HCT116 (cell line): Measurements from ENCODE around the gene IL18RAP. TPM values are rescaled to one million over a fixed set of nuclear protein-coding genes. Genes with fewer than 3 reads are reported as not detected.

Experiments used
- ATAC-seq: fragments of 200-7000 bp; cut with Tn5 transposase; 2 replicates; pipeline ENCODE4 v1.9.1; 2020; ENCODE audit warnings: mild to moderate bottlenecking, moderate library complexity
- BruUV-seq: library from RNA; stranded (reverse); fragments of 400-500 nt; replicated peaks from 2 replicates; lab custom pipeline; 2021; lab: Mats Ljungman, UMichigan
- CTCF ChIA-PET: fragments of 300-600 bp; sonication (Branson Sonifier 250); formaldehyde crosslinking; loops from one replicate; lab custom pipeline; 2021; ENCODE audit warnings: antibody characterized with exemption; lab: Charles Lee
- POLR2A ChIA-PET: fragments of 300-600, 350-600 bp; sonication (Branson Sonifier 250); formaldehyde crosslinking; loops from one replicate; lab custom pipeline; 2021; ENCODE audit warnings: antibody characterized with exemption; lab: Charles Lee
- RAD21 ChIA-PET, 2 experiments: fragments of 300-600 bp; sonication (Branson Sonifier 250); formaldehyde crosslinking; loops; one replicate each; lab custom pipeline; 2023; ENCODE audit warnings: low total read pairs in 2 of 2; ENCODE audit not compliant: uncharacterized antibody in 2 of 2, unreplicated experiment in 2 of 2, low non-redundant PET in 1 of 2; lab: Charles Lee
- DNase-seq: peaks from one replicate; pipeline ENCODE4 v3.0.0-alpha.2; 2010; ENCODE audit warnings: low read depth, low spot score
- H2AFZ ChIP-seq: fragments of 200-600 bp; shearing (Covaris generic), sonication (generic); 2 replicates; pipeline ENCODE4 v1.6.1; 2017; ENCODE audit warnings: low read depth, mixed run types, mixed read lengths, antibody characterized with exemption, low read length; ENCODE audit not compliant: poor library complexity, severe bottlenecking
- H3K27ac ChIP-seq: 2 replicates; pipeline ENCODE4 v1.5.1; 2012; ENCODE audit warnings: low read depth, low read length
- H3K27me3 ChIP-seq: fragments of 200-600 bp; sonication (generic); 2 replicates; pipeline ENCODE4 v1.6.1; 2016; ENCODE audit warnings: mixed run types, low read length, mixed read lengths; ENCODE audit not compliant: insufficient read depth
- H3K36me3 ChIP-seq, 2 experiments: fragments of 200-500 bp in 1 of 2; fragments of 200-600 bp in 1 of 2; sonication (Bioruptor generic) in 1 of 2; sonication (generic) in 1 of 2; 2 replicates each; pipeline versions ENCODE4 v1.5.1 to v1.6.1; 2014 to 2016; ENCODE audit warnings: low read length in 2 of 2, inconsistent platforms in 1 of 2, mixed read lengths in 1 of 2, mixed run types in 1 of 2; ENCODE audit not compliant: insufficient read depth in 2 of 2, control insufficient read depth in 1 of 2
- H3K4me1 ChIP-seq, 2 experiments: fragments of 200-600 bp in 1 of 2; sonication (generic) in 1 of 2; 2 replicates each; pipeline versions ENCODE4 v1.5.1 to v1.6.1; 2012 to 2017; ENCODE audit warnings: low read length in 2 of 2, inconsistent platforms in 1 of 2, mild to moderate bottlenecking in 1 of 2, mixed read lengths in 1 of 2, mixed run types in 1 of 2, moderate library complexity in 1 of 2; ENCODE audit not compliant: insufficient read depth in 2 of 2, control insufficient read depth in 1 of 2
- H3K4me2 ChIP-seq: fragments of 200-600 bp; sonication (generic); 2 replicates; pipeline ENCODE4 v1.6.1; 2017; ENCODE audit warnings: mixed run types, low read length, mixed read lengths
- H3K4me3 ChIP-seq, 2 experiments: fragments of 200-600 bp in 1 of 2; sonication (generic) in 1 of 2; replicated peaks in 1 of 2; 2 replicates each; pipeline ENCODE4 v1.5.1; 2011 to 2016; ENCODE audit warnings: low read length in 2 of 2, control low read depth in 1 of 2, low read depth in 1 of 2, mild to moderate bottlenecking in 1 of 2, mixed read lengths in 1 of 2, mixed run types in 1 of 2
- H3K79me2 ChIP-seq: fragments of 200-600 bp; sonication (generic); 2 replicates; pipeline ENCODE4 v1.6.1; 2017; ENCODE audit warnings: mild to moderate bottlenecking, mixed run types, low read length, moderate library complexity, mixed read lengths; ENCODE audit not compliant: insufficient read depth
- H3K9ac ChIP-seq: fragments of 200-600 bp; sonication (generic); 2 replicates; pipeline ENCODE4 v1.6.1; 2016; ENCODE audit warnings: low read length, mixed read lengths
- H3K9me2 ChIP-seq: fragments of 200-600 bp; sonication (generic), shearing (Covaris generic); 2 replicates; pipeline ENCODE4 v1.6.1; 2017; ENCODE audit warnings: mixed run types, mild to moderate bottlenecking, moderate library complexity; ENCODE audit not compliant: insufficient read depth
- H3K9me3 ChIP-seq, 2 experiments: fragments of 200-500 bp in 1 of 2; fragments of 200-600 bp in 1 of 2; sonication (Bioruptor generic) in 1 of 2; sonication (generic) in 1 of 2; 2 replicates each; pipeline ENCODE4 v1.6.1; 2014 to 2017; ENCODE audit warnings: low read length in 2 of 2, mixed read lengths in 2 of 2, inconsistent platforms in 1 of 2, low read depth in 1 of 2, mild to moderate bottlenecking in 1 of 2, mixed run types in 1 of 2, moderate library complexity in 1 of 2; ENCODE audit not compliant: control insufficient read depth in 1 of 2, insufficient read depth in 1 of 2
- H4K20me1 ChIP-seq: fragments of 200-600 bp; sonication (generic), shearing (Covaris generic); 2 replicates; pipeline ENCODE4 v1.6.1; 2017; ENCODE audit warnings: mixed run types, mild to moderate bottlenecking, moderate library complexity; ENCODE audit not compliant: insufficient read depth
- CBX3 ChIP-seq: IDR thresholded peaks from 2 replicates; pipeline ENCODE4 v1.6.1; 2012; ENCODE audit warnings: low read depth
- EGR1 ChIP-seq: IDR thresholded peaks from 2 replicates; pipeline ENCODE4 v1.6.1; 2012; ENCODE audit warnings: low read depth
- EZH2 ChIP-seq: fragments of 200-600 bp; sonication (generic); IDR thresholded peaks from 2 replicates; pipeline ENCODE4 v1.6.1; 2017; ENCODE audit warnings: antibody characterized with exemption, mixed run types
- EZH2phosphoT487 ChIP-seq: fragments of 200-600 bp; IDR thresholded peaks from 2 replicates; pipeline ENCODE4 v1.6.1; 2018; ENCODE audit warnings: antibody characterized with exemption, borderline replicate concordance
- FOSL1 ChIP-seq: IDR thresholded peaks from 2 replicates; pipeline ENCODE4 v1.6.1; 2012; ENCODE audit warnings: low read depth
- POLR2A ChIP-seq: IDR thresholded peaks from 2 replicates; pipeline ENCODE4 v1.7.0; 2011; ENCODE audit warnings: borderline replicate concordance; ENCODE audit not compliant: insufficient read depth, insufficient read length; ENCODE audit errors: extremely low read depth
- RAD21 ChIP-seq: IDR thresholded peaks from 2 replicates; pipeline ENCODE4 v1.6.1; 2012; ENCODE audit warnings: low read depth, mild to moderate bottlenecking
- SIN3A ChIP-seq: IDR thresholded peaks from 2 replicates; pipeline ENCODE4 v1.6.1; 2012; ENCODE audit warnings: low read depth
- SP1 ChIP-seq: IDR thresholded peaks from 2 replicates; pipeline ENCODE4 v1.6.1; 2012; ENCODE audit warnings: low read depth
- SRF ChIP-seq: IDR thresholded peaks from 2 replicates; pipeline ENCODE4 v1.6.1; 2012; ENCODE audit warnings: low read depth
- TCF7L2 ChIP-seq: IDR thresholded peaks from 2 replicates; pipeline ENCODE4 v1.7.0; 2011; ENCODE audit warnings: borderline replicate concordance, inconsistent platforms; ENCODE audit not compliant: insufficient read depth, insufficient read length; ENCODE audit errors: extremely low read depth
- ZNF274 ChIP-seq: fragments of 200-500 bp; sonication (Bioruptor generic); IDR thresholded peaks from 2 replicates; pipeline ENCODE4 v1.6.1; 2014; ENCODE audit warnings: mild to moderate bottlenecking, low read depth, low read length, inconsistent platforms
- intact Hi-C: fragments of 100-400 bp; cut with micrococcal nuclease; formaldehyde crosslinking; loops from 2 replicates; pipeline ENCODE4 v1.10.0; 2022
- total RNA-seq: library from RNA; stranded (reverse); gene quantifications from one replicate; pipeline ENCODE4 v1.2.1, GENCODE V29; 2021; ENCODE audit not compliant: unreplicated experiment
- TF ChIP-seq, protein P1 (sequence below), 3 experiments: fragments of 200-600 bp in 1 of 3; sonication (generic) in 1 of 3; IDR thresholded peaks in 2 of 3; conservative IDR thresholded peaks in 1 of 3; 2 replicates each; pipeline ENCODE4 v1.5.1; 2012 to 2017; ENCODE audit warnings: low read depth in 2 of 3, low read length in 2 of 3, antibody characterized with exemption in 1 of 3, borderline replicate concordance in 1 of 3, control low read depth in 1 of 3, mild to moderate bottlenecking in 1 of 3, mixed read lengths in 1 of 3, mixed run types in 1 of 3, moderate library complexity in 1 of 3; ENCODE audit not compliant: insufficient read depth in 1 of 3
- TF ChIP-seq, protein P2 (sequence below): IDR thresholded peaks from 2 replicates; pipeline ENCODE4 v1.6.1; 2011; ENCODE audit warnings: mild to moderate bottlenecking, low read length, moderate library complexity; ENCODE audit not compliant: insufficient replicate concordance; ENCODE audit errors: extremely low read depth

Gene IL18RAP
- total RNA-seq, 1 experiment from 2014 or later = not detected

DNA sequence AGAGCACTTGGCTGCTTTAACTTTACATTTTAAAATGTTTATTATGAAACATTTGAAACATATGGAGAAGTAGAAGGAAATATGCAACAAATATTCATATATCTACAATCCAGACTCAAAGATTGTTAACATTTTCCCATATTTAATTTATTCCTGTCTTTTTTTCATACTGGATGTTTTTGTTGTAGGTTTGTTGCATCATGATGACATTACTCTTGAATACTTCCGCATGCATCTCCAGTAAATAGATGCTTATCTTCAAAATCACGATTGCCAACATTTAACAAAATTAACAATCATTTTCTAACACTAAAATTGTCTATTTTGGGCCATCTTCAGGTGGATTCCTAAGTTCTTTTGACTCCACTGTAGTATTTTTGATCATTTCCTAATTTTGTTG, 21.1 kb upstream of the IL18RAP start:
- CTCF ChIA-PET = no interaction called here
- intact Hi-C loops = no loop called here
- POLR2A ChIA-PET = no interaction called here
- DNase-seq = no peak
- Histone ChIP-seq H3K27me3 (no peaks in the 10 kb centered on the region), H3K27ac (no peak overlapping the region), H4K20me1 (no peaks in the 10 kb centered on the region), H3K4me2 (no peak overlapping the region), H3K79me2 (no peaks in the 10 kb centered on the region), H3K4me3 (no peak overlapping the region), H3K4me1 (no peaks in the 10 kb centered on the region), H3K9me3 (no peaks in the 10 kb centered on the region), H2AFZ (no peak overlapping the region), H3K36me3 (no peaks in the 10 kb centered on the region), H3K9ac (no peak overlapping the region), H3K9me2 (no peaks in the 10 kb centered on the region)
- ATAC-seq = no peak
- RAD21 ChIA-PET = no interaction called here
- TF ChIP-seq EZH2 (no peak), RAD21 (no peak), TCF7L2 (no peak), CBX3 (no peak), POLR2A (no peak), SRF (no peak), SP1 (no peak), ZNF274 (no peak), EGR1 (no peak), FOSL1 (no peak), EZH2phosphoT487 (no peak), SIN3A (no peak)
- TF ChIP-seq, protein P1, sequence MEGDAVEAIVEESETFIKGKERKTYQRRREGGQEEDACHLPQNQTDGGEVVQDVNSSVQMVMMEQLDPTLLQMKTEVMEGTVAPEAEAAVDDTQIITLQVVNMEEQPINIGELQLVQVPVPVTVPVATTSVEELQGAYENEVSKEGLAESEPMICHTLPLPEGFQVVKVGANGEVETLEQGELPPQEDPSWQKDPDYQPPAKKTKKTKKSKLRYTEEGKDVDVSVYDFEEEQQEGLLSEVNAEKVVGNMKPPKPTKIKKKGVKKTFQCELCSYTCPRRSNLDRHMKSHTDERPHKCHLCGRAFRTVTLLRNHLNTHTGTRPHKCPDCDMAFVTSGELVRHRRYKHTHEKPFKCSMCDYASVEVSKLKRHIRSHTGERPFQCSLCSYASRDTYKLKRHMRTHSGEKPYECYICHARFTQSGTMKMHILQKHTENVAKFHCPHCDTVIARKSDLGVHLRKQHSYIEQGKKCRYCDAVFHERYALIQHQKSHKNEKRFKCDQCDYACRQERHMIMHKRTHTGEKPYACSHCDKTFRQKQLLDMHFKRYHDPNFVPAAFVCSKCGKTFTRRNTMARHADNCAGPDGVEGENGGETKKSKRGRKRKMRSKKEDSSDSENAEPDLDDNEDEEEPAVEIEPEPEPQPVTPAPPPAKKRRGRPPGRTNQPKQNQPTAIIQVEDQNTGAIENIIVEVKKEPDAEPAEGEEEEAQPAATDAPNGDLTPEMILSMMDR (IDR thresholded peaks at IDR 0.05 in 2 of 3, conservative IDR thresholded peaks at IDR 0.05 in 1 of 3; ENCODE audit: borderline replicate concordance in 1 of 3, insufficient read depth in 1 of 3, low read depth in 2 of 3, low read length in 2 of 3) = no peak
- TF ChIP-seq, protein P2, sequence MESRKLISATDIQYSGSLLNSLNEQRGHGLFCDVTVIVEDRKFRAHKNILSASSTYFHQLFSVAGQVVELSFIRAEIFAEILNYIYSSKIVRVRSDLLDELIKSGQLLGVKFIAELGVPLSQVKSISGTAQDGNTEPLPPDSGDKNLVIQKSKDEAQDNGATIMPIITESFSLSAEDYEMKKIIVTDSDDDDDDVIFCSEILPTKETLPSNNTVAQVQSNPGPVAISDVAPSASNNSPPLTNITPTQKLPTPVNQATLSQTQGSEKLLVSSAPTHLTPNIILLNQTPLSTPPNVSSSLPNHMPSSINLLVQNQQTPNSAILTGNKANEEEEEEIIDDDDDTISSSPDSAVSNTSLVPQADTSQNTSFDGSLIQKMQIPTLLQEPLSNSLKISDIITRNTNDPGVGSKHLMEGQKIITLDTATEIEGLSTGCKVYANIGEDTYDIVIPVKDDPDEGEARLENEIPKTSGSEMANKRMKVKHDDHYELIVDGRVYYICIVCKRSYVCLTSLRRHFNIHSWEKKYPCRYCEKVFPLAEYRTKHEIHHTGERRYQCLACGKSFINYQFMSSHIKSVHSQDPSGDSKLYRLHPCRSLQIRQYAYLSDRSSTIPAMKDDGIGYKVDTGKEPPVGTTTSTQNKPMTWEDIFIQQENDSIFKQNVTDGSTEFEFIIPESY = no peak
- BruUV-seq = no TSS peak
